ENCODE results near the gene NUP160.
"Not testable (repeated sequence)": the region's sequence is repeated elsewhere in the genome, so short reads cannot be mapped to it uniquely, and the experiment has no call there.

The NUP160 gene

GRCh38 chr11:47784785-47785381 is 63.3 kb downstream of the NUP160 start:
- no peak for DNase-seq

DNA sequence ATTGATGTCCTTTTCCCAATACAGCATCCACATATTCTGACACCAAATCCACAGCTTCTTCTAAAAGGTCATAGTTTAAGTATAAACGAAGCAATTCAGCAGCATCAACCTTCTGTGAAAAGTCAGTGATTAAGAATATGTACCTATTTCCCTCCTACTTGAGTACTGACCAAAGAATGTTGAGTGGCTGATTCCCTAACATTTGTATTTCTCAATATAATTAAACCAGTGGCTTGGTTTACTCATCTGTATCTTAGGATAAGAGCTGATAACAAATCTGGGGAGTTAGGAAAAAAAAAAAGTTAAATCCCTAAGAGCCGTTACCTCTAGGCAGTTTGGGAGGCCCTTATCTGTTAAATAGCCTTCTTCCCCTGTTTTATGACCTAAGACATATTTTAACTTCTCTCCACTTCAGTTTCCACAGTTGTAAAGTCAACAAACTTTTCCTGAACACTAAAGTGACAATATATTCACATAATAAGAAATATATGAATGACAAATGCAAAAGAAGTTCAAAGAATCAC is 65.0 kb downstream of the NUP160 start:
- no peak for DNase-seq

DNA sequence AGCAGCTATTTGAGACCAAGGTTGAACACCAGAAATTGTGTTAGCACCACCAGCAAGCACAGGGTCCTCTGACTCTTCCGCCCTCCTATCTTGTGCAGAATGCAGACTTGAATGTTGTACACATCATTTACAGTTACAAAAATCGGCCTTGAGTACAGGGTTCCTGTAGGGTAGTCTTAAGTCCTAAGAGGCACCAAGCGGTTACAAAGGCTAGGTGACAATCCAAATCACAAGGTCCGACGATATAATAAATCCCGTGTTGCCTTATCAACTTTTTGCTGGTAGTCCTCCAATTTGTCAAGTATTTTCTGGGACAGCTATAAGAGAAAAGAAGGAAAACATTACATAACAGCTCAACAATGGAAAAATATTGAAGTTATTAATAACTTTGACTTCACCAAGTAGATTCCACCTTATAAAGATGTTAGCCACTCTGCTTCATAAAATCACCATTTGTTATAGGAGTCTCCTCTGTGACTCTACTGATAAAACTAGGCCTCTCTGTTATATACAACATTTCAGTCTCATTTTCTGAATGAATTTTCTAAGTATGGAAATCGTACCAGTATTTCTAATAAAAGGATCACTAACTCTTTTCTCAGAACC is 69.2 kb downstream of the NUP160 start:
- DNase-seq, result no peak

GRCh38 chr11:47775240-47775869 is 72.8 kb downstream of the NUP160 start:
- no peak for DNase-seq

DNA sequence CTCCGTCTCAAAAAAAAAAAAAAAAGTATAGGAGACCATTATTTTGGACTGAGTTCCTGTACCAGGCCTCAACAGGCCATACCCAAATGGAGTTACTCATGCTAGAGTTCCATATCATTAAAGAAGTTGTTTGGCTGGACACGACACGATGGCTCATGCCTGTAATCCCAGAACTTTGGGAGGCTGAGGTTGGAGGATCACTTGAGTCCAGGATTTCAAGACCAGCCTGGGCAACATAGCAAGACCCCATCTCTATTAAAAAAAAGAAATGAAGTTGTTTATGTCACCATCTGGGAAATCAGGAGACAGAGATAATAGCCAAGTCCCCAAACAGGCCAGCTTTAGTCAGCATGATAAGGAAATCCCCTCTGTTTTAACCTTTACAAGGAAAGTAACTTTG is 74.3 kb downstream of the NUP160 start:
- no peak for DNase-seq

GRCh38 chr11:47769556-47769955 is 78.6 kb downstream of the NUP160 start:
- DNase-seq, result not testable (repeated sequence)

GRCh38 chr11:47768101-47768612 is 80.0 kb downstream of the NUP160 start:
- DNase-seq, result peak; percentile 75

GRCh38 chr11:47766509-47767227 is 81.5 kb downstream of the NUP160 start:
- DNase-seq, result peak; percentile 80

DNA sequence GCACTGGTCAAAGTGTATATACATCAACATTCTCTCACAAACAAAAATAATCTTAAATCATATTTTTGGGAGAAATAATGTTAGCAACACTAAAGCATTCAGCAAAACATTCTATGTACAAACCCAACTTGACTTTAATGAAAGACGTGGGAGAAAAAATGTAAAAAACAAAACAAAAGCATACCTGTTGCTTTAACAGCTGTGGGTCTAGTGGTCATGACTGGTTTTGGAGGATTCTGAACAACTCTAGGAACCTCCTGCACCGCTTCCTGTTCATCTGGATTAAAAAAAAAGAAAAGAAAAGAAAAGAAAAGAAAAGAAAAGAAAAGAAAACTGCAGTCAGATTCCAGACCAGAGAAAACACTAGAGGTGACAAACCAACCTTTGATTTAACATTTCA is 83.1 kb downstream of the NUP160 start:
- no peak for DNase-seq

DNA sequence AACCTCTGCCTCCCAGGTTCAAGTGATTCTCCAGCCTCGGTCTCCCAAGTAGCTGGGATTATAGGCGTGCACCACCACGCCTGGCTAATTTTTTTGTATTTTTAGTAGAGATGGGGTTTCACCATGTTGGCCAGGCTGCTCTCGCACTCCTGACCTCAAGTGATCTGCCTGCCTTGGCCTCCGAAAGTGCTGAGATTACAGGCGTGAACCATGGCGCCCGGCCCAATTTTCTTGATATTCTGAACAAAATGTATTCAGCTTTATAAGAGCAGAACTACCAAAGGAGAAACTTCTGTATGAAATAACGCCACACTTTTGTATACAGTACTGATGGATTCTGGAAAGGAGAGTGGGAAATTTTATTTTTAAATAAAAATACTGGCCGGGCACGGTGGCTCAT is 88.9 kb downstream of the NUP160 start:
- not testable (repeated sequence) for DNase-seq

DNA sequence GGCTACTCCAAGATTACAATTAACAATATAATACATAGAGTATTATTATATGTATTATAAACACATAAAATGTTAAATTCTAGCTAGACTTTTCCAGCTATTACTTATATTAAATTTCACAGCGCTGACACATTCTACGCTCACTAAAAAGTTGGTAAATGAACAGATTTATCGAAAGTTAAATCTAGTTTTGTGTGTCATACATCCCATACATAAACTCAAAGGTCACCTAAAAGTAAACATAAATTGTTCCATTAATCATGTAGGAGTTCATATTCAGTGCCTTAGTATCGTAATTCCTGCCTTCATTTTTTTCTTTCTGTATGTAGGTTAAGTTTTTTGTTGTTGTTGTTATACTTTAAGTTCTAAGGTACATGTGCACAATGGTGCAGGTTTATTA is 91.9 kb downstream of the NUP160 start:
- no peak for DNase-seq

- DNase-seq, result no peak
Measured at GRCh38 chr11:47750725-47751124, 97.4 kb downstream of the NUP160 start.

- DNase-seq, result not testable (repeated sequence)
Measured at GRCh38 chr11:47742494-47742893, 105.7 kb downstream of the NUP160 start.

GRCh38 chr11:47737817-47738216 is 110.3 kb downstream of the NUP160 start:
- DNase-seq, result not testable (repeated sequence)

DNA sequence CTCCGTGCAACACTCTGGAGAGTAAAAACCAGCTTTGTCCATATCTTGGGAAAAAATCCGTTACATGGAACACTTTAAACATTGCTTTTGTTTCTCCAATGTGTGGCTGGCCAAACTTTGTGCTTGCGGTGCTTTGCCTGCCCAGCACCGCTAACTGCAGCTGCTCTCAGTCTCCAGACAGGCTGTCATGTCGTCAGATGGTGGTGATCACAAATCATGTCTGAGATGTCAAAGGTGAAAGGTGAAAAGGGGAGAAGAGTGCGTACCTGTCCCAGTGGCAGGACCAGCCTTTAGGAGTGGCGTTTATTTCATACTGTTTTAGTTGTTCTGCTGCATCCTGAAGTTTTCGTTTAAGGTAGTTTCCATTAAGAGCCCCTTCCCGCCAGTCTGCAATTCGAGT is 115.9 kb downstream of the NUP160 start:
- DNase-seq, result no peak

GRCh38 chr11:47731475-47731874 is 116.7 kb downstream of the NUP160 start:
- DNase-seq, result no peak

Data from femur (tissue), 1 donor.